Measurements from ENCODE around the gene E2F4.

The E2F4 gene

GRCh38 chr16:67190448-67191399 is 1.2 kb upstream of the E2F4 start:
- FAIRE-seq = no peak
- DNase-seq (ENCODE audit: low spot score) = no peak

- FAIRE-seq (no peak), DNase-seq (ENCODE audit: low spot score) (no peak)
These were observed 452 bp upstream of the E2F4 start for GRCh38 chr16:67191411-67191994.

GRCh38 chr16:67192781-67193361 is 916 bp downstream of the E2F4 start:
- FAIRE-seq = no peak
- no peak for DNase-seq (ENCODE audit: low spot score)

GRCh38 chr16:67193536-67193935 is 1.6 kb downstream of the E2F4 start:
- DNase-seq (ENCODE audit: low spot score) (no peak), FAIRE-seq (no peak)

- DNase-seq (ENCODE audit: low spot score) (no peak), FAIRE-seq (no peak)
These were observed 2.3 kb downstream of the E2F4 start for GRCh38 chr16:67194260-67194659.

- DNase-seq (ENCODE audit: low spot score) (no peak), FAIRE-seq (no peak)
These were observed 3.7 kb downstream of the E2F4 start for GRCh38 chr16:67195676-67196075.

- FAIRE-seq = no peak
- no peak for DNase-seq (ENCODE audit: low spot score)
These were observed 4.9 kb downstream of the E2F4 start for GRCh38 chr16:67196881-67197280.

- FAIRE-seq (no peak), DNase-seq (ENCODE audit: low spot score) (no peak)
These were observed 5.7 kb downstream of the E2F4 start for GRCh38 chr16:67197704-67198103.

- FAIRE-seq = no peak
These were observed 6.3 kb downstream of the E2F4 start for GRCh38 chr16:67198238-67198734.

GRCh38 chr16:67199011-67199807 is 7.3 kb downstream of the E2F4 start, which contains the start of gene ELMO3:
ELMO3 (plus strand) TSS chr16:67199131; CDS start chr16:67199327, 196 bp downstream.
- FAIRE-seq (no peak), DNase-seq (ENCODE audit: low spot score) (no peak)

More at GRCh38 chr16:67198238-67198734, 6.3 kb downstream of the E2F4 start:
- DNase-seq (ENCODE audit: low spot score) = no peak

GRCh38 chr16:67199808-67200198 is 7.8 kb downstream of the E2F4 start:
- FAIRE-seq (no peak), DNase-seq (ENCODE audit: low spot score) (no peak)

GRCh38 chr16:67200491-67200890 is 8.5 kb downstream of the E2F4 start:
- DNase-seq (ENCODE audit: low spot score) (no peak), FAIRE-seq (no peak)

- FAIRE-seq = no peak
- DNase-seq (ENCODE audit: low spot score) = no peak
These were observed 9.7 kb downstream of the E2F4 start for GRCh38 chr16:67201411-67202345.

- FAIRE-seq = no peak
- no peak for DNase-seq (ENCODE audit: low spot score)
These were observed 10.5 kb downstream of the E2F4 start for GRCh38 chr16:67202426-67202825.

GRCh38 chr16:67202956-67203493 is 11.1 kb downstream of the E2F4 start:
- no peak for FAIRE-seq

GRCh38 chr16:67204076-67204475 is 12.1 kb downstream of the E2F4 start:
- DNase-seq (ENCODE audit: low spot score) (no peak), FAIRE-seq (no peak)

More at GRCh38 chr16:67202956-67203493, 11.1 kb downstream of the E2F4 start:
- DNase-seq (ENCODE audit: low spot score) = no peak

- no peak for DNase-seq (ENCODE audit: low spot score)
- no peak for FAIRE-seq
These were observed 14.3 kb downstream of the E2F4 start for GRCh38 chr16:67206129-67206837.

GRCh38 chr16:67206838-67207248 is 14.9 kb downstream of the E2F4 start:
- FAIRE-seq (no peak), DNase-seq (ENCODE audit: low spot score) (no peak)

All from RCC 7860 (cell line).